Fibroblast of lung (primary cell): ENCODE data around the gene CCDC146. TPM values are rescaled to one million over a fixed set of nuclear protein-coding genes. Genes with fewer than 3 reads are reported as not detected.

Experiments
- DNase-seq, 2 donors: peaks; one replicate each; pipeline versions ENCODE4 v3.0.0 to v3.0.0-alpha.2; 2010; ENCODE audit warnings: low read depth in 2 of 2
- H2AFZ ChIP-seq: 2 replicates; pipeline ENCODE4 v1.5.1; 2012; ENCODE audit warnings: low read length, control low read depth, inconsistent platforms
- H3K27ac ChIP-seq: 2 replicates; pipeline ENCODE4 v1.5.1; 2011; ENCODE audit warnings: low read length, control low read depth; ENCODE audit not compliant: insufficient read depth
- H3K27me3 ChIP-seq: 2 replicates; pipeline ENCODE4 v1.5.1; 2011; ENCODE audit warnings: mild to moderate bottlenecking, low read length; ENCODE audit not compliant: control insufficient read depth, insufficient read depth
- H3K36me3 ChIP-seq: 2 replicates; pipeline ENCODE4 v1.5.1; 2011; ENCODE audit warnings: low read length; ENCODE audit not compliant: control insufficient read depth, insufficient read depth
- H3K4me1 ChIP-seq: 2 replicates; pipeline ENCODE4 v1.5.1; 2011; ENCODE audit warnings: low read length; ENCODE audit not compliant: control insufficient read depth, insufficient read depth; ENCODE audit errors: extremely low read depth
- H3K4me2 ChIP-seq: 2 replicates; pipeline ENCODE4 v1.5.1; 2011; ENCODE audit warnings: low read length, control low read depth; ENCODE audit not compliant: insufficient read depth; ENCODE audit errors: extremely low read depth
- H3K4me3 ChIP-seq, 4 experiments: fragments of 200-600 bp in 1 of 4; sonication (generic) in 1 of 4; replicated peaks in 1 of 4; 2 replicates each; pipeline ENCODE4 v1.5.1; 2011 to 2016; ENCODE audit warnings: low read length in 4 of 4, low read depth in 3 of 4, mild to moderate bottlenecking in 3 of 4, control low read depth in 2 of 4, inconsistent platforms in 1 of 4, mixed read lengths in 1 of 4; ENCODE audit not compliant: insufficient read depth in 1 of 4; ENCODE audit errors: control extremely low read depth in 1 of 4
- H3K79me2 ChIP-seq: 2 replicates; pipeline ENCODE4 v1.5.1; 2012; ENCODE audit warnings: mild to moderate bottlenecking, low read length, inconsistent platforms; ENCODE audit not compliant: control insufficient read depth, insufficient read depth
- H3K9ac ChIP-seq: 2 replicates; pipeline ENCODE4 v1.5.1; 2011; ENCODE audit warnings: mild to moderate bottlenecking, low read length, control low read depth; ENCODE audit not compliant: insufficient read depth
- H3K9me3 ChIP-seq: 2 replicates; pipeline ENCODE4 v1.5.1; 2012; ENCODE audit warnings: low read depth, low read length; ENCODE audit not compliant: control insufficient read depth, insufficient read depth
- H4K20me1 ChIP-seq: 2 replicates; pipeline ENCODE4 v1.5.1; 2011; ENCODE audit warnings: low read length; ENCODE audit not compliant: control insufficient read depth, insufficient read depth; ENCODE audit errors: extremely low read depth
- EZH2 ChIP-seq: IDR thresholded peaks from 2 replicates; pipeline ENCODE4 v1.5.1; 2012; ENCODE audit warnings: low read length, control low read depth, mild to moderate bottlenecking; ENCODE audit errors: missing control alignments
- polyA plus RNA-seq, 2 donors: library from polyadenylated mRNA; depleted of rRNA in 1 of 2; stranded (reverse) in 1 of 2; unstranded in 1 of 2; fragments of >200 nt; gene quantifications; 2 replicates each; pipeline ENCODE4 v1.2.1, GENCODE V29; 2011 to 2012; ENCODE audit warnings: missing spikeins in 1 of 2
- total RNA-seq: library from RNA; depleted of rRNA; stranded (reverse); fragments of >200 nt; gene quantifications from 2 replicates; pipeline ENCODE4 v1.2.1, GENCODE V29; 2014
- TF ChIP-seq, protein P1 (sequence below), 2 donors: IDR thresholded peaks in 1 of 2; conservative IDR thresholded peaks in 1 of 2; 1 replicate in 1 of 2; 2 replicates in 1 of 2; pipeline ENCODE4 v1.5.1; 2011 to 2012; ENCODE audit warnings: low read length in 2 of 2, control low read depth in 1 of 2, inconsistent platforms in 1 of 2, low read depth in 1 of 2, mild to moderate bottlenecking in 1 of 2

Gene CCDC146
- total and polyA plus RNA-seq, 2 donors (not counting 1 experiment from before 2014, with no cell fraction given) = 1.6 to 3.6 TPM

DNA sequence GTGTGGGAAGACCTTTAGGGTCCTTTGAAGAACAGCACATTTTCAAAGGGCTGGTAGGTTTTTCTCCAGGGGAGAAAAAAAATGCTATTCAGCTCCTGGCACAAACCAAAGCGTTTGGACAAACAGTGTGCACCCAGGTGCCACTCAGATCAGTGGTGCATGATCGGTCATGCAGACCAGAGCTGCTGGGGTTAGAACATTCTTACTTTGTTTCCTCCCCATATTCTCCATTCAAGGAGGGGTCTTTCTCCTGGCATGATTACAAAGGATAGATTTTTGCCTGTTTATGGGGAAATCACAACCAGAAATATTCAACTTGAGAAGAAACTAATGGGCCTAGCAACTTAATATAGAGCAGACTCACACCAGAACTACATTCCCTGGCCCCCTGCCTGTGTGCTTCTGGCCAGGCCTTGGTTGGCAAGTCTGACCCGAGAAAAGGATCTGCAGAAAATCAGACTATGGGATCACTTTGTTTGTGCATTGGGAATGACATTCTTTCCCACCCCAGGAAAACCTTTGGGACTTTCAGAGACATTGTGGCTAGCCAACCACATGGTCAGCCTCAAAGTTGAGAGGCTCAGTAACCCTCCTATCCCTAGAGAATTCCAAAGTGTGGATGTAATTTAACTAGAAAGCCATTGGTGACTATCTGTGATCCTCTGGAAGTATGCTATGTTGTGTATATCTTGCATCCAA lies 159.5 kb downstream of the CCDC146 start:
- Histone ChIP-seq H3K4me2 (no peak overlapping the region), H4K20me1 (no peaks in the 10 kb centered on the region), H3K27ac (no peak overlapping the region), H3K4me3 (no peak overlapping the region), H3K9me3 (no peaks in the 10 kb centered on the region), H3K9ac (no peak overlapping the region), H3K4me1 (no peaks in the 10 kb centered on the region), H2AFZ (no peak overlapping the region), H3K36me3 (no peaks in the 10 kb centered on the region), H3K79me2 (no peaks in the 10 kb centered on the region), H3K27me3 (no peaks in the 10 kb centered on the region)
- no peak for TF ChIP-seq EZH2
- TF ChIP-seq, protein P1, sequence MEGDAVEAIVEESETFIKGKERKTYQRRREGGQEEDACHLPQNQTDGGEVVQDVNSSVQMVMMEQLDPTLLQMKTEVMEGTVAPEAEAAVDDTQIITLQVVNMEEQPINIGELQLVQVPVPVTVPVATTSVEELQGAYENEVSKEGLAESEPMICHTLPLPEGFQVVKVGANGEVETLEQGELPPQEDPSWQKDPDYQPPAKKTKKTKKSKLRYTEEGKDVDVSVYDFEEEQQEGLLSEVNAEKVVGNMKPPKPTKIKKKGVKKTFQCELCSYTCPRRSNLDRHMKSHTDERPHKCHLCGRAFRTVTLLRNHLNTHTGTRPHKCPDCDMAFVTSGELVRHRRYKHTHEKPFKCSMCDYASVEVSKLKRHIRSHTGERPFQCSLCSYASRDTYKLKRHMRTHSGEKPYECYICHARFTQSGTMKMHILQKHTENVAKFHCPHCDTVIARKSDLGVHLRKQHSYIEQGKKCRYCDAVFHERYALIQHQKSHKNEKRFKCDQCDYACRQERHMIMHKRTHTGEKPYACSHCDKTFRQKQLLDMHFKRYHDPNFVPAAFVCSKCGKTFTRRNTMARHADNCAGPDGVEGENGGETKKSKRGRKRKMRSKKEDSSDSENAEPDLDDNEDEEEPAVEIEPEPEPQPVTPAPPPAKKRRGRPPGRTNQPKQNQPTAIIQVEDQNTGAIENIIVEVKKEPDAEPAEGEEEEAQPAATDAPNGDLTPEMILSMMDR (conservative IDR thresholded peaks at IDR 0.05 in 1 of 2, IDR thresholded peaks at IDR 0.05 in 1 of 2; ENCODE audit: low read depth in 1 of 2, low read length in 2 of 2) = no peak
- peak in 1 of 2 donors; percentile 23 for DNase-seq

DNA sequence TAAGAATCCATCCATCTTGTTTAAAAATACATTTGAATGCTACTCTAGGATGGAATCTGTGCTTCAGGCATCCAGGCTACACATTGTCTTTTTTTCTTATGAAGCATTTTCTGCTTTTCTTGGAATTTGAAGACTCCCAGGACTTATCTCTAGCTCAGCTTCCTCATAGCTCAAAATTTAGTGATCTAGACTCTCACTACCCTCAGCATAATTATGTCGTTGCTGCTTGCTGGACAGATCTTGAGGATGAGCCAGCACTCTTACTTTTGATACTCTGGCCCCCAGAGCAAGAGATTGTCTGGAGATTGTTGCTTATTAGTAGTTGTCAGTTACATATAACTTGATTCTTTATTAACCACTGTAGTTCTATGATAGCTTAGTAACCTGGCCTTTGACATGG lies 160.5 kb downstream of the CCDC146 start:
- H3K4me3 ChIP-seq = no peak overlapping the region
- no peaks in the 10 kb centered on the region for H3K36me3 ChIP-seq
- H3K27ac ChIP-seq = no peak overlapping the region
- H2AFZ ChIP-seq = no peak overlapping the region
- no peak overlapping the region for H3K4me2 ChIP-seq
- no peaks in the 10 kb centered on the region for H3K9me3 ChIP-seq
- H3K27me3 ChIP-seq = no peaks in the 10 kb centered on the region
- no peak for DNase-seq
- H4K20me1 ChIP-seq = no peaks in the 10 kb centered on the region
- H3K4me1 ChIP-seq = no peaks in the 10 kb centered on the region
- no peaks in the 10 kb centered on the region for H3K79me2 ChIP-seq
- no peak overlapping the region for H3K9ac ChIP-seq
- TF ChIP-seq, protein P1 (conservative IDR thresholded peaks at IDR 0.05 in 1 of 2, IDR thresholded peaks at IDR 0.05 in 1 of 2; ENCODE audit: low read depth in 1 of 2, low read length in 2 of 2) = no peak
- TF ChIP-seq EZH2 = no peak

DNA sequence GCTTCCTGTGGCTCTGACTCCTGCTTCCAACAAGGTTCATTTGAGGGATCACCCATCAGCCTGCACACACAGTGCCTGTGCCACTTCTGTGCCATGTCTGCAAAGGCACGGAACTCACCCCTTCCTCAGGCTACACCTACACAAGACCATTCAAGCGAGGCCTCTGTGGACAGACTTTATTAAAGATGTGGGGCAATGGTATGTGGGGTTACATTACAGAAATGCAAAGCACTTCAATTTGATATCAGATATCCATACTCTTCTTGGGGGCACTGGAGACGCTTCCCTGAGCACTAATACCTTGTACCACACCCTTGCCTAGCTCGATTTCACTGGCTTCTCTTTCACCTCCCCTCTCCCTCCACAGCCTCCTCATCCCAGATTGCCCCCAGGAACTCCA lies 161.6 kb downstream of the CCDC146 start:
- no peaks in the 10 kb centered on the region for H3K4me1 ChIP-seq
- no peak overlapping the region for H2AFZ ChIP-seq
- H3K36me3 ChIP-seq = no peaks in the 10 kb centered on the region
- H3K4me2 ChIP-seq = no peak overlapping the region
- no peak overlapping the region for H3K4me3 ChIP-seq
- H3K27ac ChIP-seq = no peak overlapping the region
- no peaks in the 10 kb centered on the region for H3K9me3 ChIP-seq
- no peaks in the 10 kb centered on the region for H4K20me1 ChIP-seq
- no peaks in the 10 kb centered on the region for H3K79me2 ChIP-seq
- no peak for DNase-seq
- H3K27me3 ChIP-seq = no peaks in the 10 kb centered on the region
- H3K9ac ChIP-seq = no peak overlapping the region
- TF ChIP-seq, protein P1 (conservative IDR thresholded peaks at IDR 0.05 in 1 of 2, IDR thresholded peaks at IDR 0.05 in 1 of 2; ENCODE audit: low read depth in 1 of 2, low read length in 2 of 2) = no peak
- no peak for TF ChIP-seq EZH2
